ENCODE measurements around the gene DDX49.

Gene DDX49

GRCh38 chr19:18904334-18905057, 15.0 kb upstream of the DDX49 start:
- no peak for TF ChIP-seq CTCF (IDR thresholded peaks at IDR 0.05; ENCODE audit: insufficient read depth, low read length, missing control alignments)
- CTCF ChIA-PET, result no interaction called here
- POLR2A ChIA-PET, result no interaction called here
- no peak overlapping the region for H3K4me3 ChIP-seq (ENCODE audit: low read depth, low read length)
- no peak for DNase-seq (ENCODE audit: low read depth, low spot score)

- no peak overlapping the region for H3K4me3 ChIP-seq (ENCODE audit: low read depth, low read length)
- no peak for DNase-seq (ENCODE audit: low read depth, low spot score)
- POLR2A ChIA-PET, result no interaction called here
- CTCF ChIA-PET, result interaction anchor here (1.2 kb wide), 1 partner anchor 12 kb away, joined by 3 read pairs; no protein-coding TSS in a partner anchor
- no peak for TF ChIP-seq CTCF (IDR thresholded peaks at IDR 0.05; ENCODE audit: insufficient read depth, low read length, missing control alignments)
These were observed 14.5 kb upstream of the DDX49 start for GRCh38 chr19:18905058-18905456.

GRCh38 chr19:18905513-18906236, 13.8 kb upstream of the DDX49 start:
- POLR2A ChIA-PET, result no interaction called here
- DNase-seq (ENCODE audit: low read depth, low spot score), result no peak
- CTCF ChIA-PET, result interaction anchor here (1.1 to 1.2 kb wide), 2 partner anchors 11 to 34 kb away, joined by 3 read pairs; no protein-coding TSS in a partner anchor
- no peak for TF ChIP-seq CTCF (IDR thresholded peaks at IDR 0.05; ENCODE audit: insufficient read depth, low read length, missing control alignments)
- no peak overlapping the region for H3K4me3 ChIP-seq (ENCODE audit: low read depth, low read length)

- CTCF ChIA-PET, result interaction anchor here (1.1 kb wide), 1 partner anchor 33 kb away, joined by 3 read pairs; no protein-coding TSS in a partner anchor
- TF ChIP-seq CTCF (IDR thresholded peaks at IDR 0.05; ENCODE audit: insufficient read depth, low read length, missing control alignments), result no peak
- DNase-seq (ENCODE audit: low read depth, low spot score), result no peak
- POLR2A ChIA-PET, result no interaction called here
- no peak overlapping the region for H3K4me3 ChIP-seq (ENCODE audit: low read depth, low read length)
These were observed 12.7 kb upstream of the DDX49 start for GRCh38 chr19:18906605-18907519.

GRCh38 chr19:18908917-18909619, 10.4 kb upstream of the DDX49 start:
- TF ChIP-seq CTCF (IDR thresholded peaks at IDR 0.05; ENCODE audit: insufficient read depth, low read length, missing control alignments), result no peak
- ChIA-PET POLR2A (no interaction called here), CTCF (interaction anchor here (1.9 kb wide), 2 partner anchors 10 to 14 kb away, joined by 4 to 6 read pairs; partner anchors contain the start of genes CERS1, COPE and DDX49)
- no peak for DNase-seq (ENCODE audit: low read depth, low spot score)
- no peak overlapping the region for H3K4me3 ChIP-seq (ENCODE audit: low read depth, low read length)
